NCI-H146 (cell line): ENCODE data around the gene RGS1.

Source experiments
- DNase-seq: peaks from one replicate; lab custom pipeline; 2025; lab: John Stamatoyannopoulos, UW

The RGS1 gene

GRCh38 chr1:192553741-192554140 is 21.8 kb upstream of the RGS1 start:
- no peak for DNase-seq

- no peak for DNase-seq
Measured at GRCh38 chr1:192554904-192555303, 20.7 kb upstream of the RGS1 start.

GRCh38 chr1:192555399-192555798 is 20.2 kb upstream of the RGS1 start:
- DNase-seq, result no peak

GRCh38 chr1:192557841-192558595 is 17.6 kb upstream of the RGS1 start:
- DNase-seq, result no peak

- DNase-seq, result no peak
Measured at GRCh38 chr1:192559115-192560006, 16.2 kb upstream of the RGS1 start.

GRCh38 chr1:192561301-192561700 is 14.3 kb upstream of the RGS1 start:
- DNase-seq, result no peak

GRCh38 chr1:192563129-192563528 is 12.4 kb upstream of the RGS1 start:
- no peak for DNase-seq

- DNase-seq, result no peak
Measured at GRCh38 chr1:192564099-192564498, 11.5 kb upstream of the RGS1 start.

GRCh38 chr1:192565946-192566345 is 9.6 kb upstream of the RGS1 start:
- no peak for DNase-seq

- DNase-seq, result no peak
Measured at GRCh38 chr1:192566657-192567056, 8.9 kb upstream of the RGS1 start.

- DNase-seq, result no peak
Measured at GRCh38 chr1:192568063-192568462, 7.5 kb upstream of the RGS1 start.

GRCh38 chr1:192571668-192572067 is 3.9 kb upstream of the RGS1 start:
- DNase-seq, result no peak

GRCh38 chr1:192573499-192573898 is 2.1 kb upstream of the RGS1 start:
- no peak for DNase-seq

GRCh38 chr1:192574073-192574472 is 1.5 kb upstream of the RGS1 start:
- DNase-seq, result no peak

GRCh38 chr1:192576190-192577144 is 894 bp downstream of the RGS1 start:
- no peak for DNase-seq

- no peak for DNase-seq
Measured at GRCh38 chr1:192577145-192578140, 1.9 kb downstream of the RGS1 start.

- no peak for DNase-seq
Measured at GRCh38 chr1:192578144-192578909, 2.8 kb downstream of the RGS1 start.

- no peak for DNase-seq
Measured at GRCh38 chr1:192579010-192579738, 3.6 kb downstream of the RGS1 start.

- DNase-seq, result peak; percentile 5
Measured at GRCh38 chr1:192580351-192580962, 4.9 kb downstream of the RGS1 start.
